Erythroblast (primary cell): ENCODE measurements around the gene ATP8A1.

Experiments used
- GATA1 ChIP-seq: IDR thresholded peaks from 2 replicates; pipeline ENCODE4 v1.6.1; 2011; ENCODE audit warnings: low read depth, mild to moderate bottlenecking, control low read depth, low read length, moderate library complexity
- POLR2A ChIP-seq: IDR thresholded peaks from 2 replicates; pipeline ENCODE4 v1.6.1; 2011; ENCODE audit warnings: mild to moderate bottlenecking, low read length

DNA sequence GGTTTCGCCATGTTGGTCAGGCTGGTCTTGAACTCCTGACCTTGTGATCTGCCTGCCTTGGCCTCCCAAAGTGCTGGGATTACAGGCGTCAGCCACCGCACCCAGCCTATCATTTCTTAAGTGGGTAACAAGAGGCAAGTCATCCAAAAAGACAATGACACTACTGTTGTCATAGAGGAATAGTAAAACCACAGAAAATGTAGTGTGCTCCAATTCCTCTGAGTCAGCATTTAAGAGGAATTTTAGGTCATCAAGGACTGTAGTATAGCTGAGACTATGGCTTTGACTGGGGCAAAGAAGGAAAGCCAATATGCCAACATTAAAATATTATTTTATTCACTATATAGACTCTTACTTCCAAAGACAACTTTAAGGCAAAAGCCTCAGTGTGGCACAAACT is 48.4 kb downstream of the ATP8A1 start:
- TF ChIP-seq POLR2A, result no peak
- TF ChIP-seq GATA1, result no peak
